OCI-LY1 (cell line): ENCODE results near the gene GPR183.

Experiments used
- H2AFZ ChIP-seq: fragments of 200-600 bp; sonication (generic), shearing (Covaris generic); 2 replicates; pipeline ENCODE4 v1.6.0; 2014; ENCODE audit warnings: antibody characterized with exemption, mild to moderate bottlenecking, low read length
- H3F3A ChIP-seq: fragments of 200-600 bp; sonication (generic), shearing (Covaris generic); 2 replicates; pipeline ENCODE4 v1.6.0; 2014; ENCODE audit warnings: mild to moderate bottlenecking, antibody characterized with exemption, low read length, moderate library complexity; ENCODE audit not compliant: insufficient read depth
- H3K27ac ChIP-seq: fragments of 200-600 bp; sonication (generic); 2 replicates; pipeline ENCODE4 v1.5.1; 2014; ENCODE audit warnings: low read length, mixed run types, mild to moderate bottlenecking, low read depth; ENCODE audit not compliant: poor library complexity, severe bottlenecking
- H3K27me3 ChIP-seq: fragments of 200-600 bp; sonication (generic); 2 replicates; pipeline ENCODE4 v1.6.0; 2014; ENCODE audit warnings: antibody characterized with exemption, mild to moderate bottlenecking, low read length, moderate library complexity; ENCODE audit not compliant: insufficient read depth
- H3K36me3 ChIP-seq: fragments of 200-600 bp; sonication (generic); 2 replicates; pipeline ENCODE4 v1.6.1; 2014; ENCODE audit warnings: mild to moderate bottlenecking, antibody characterized with exemption, low read length, moderate library complexity, mixed read lengths; ENCODE audit not compliant: insufficient read depth
- H3K4me1 ChIP-seq: fragments of 200-600 bp; sonication (generic); 2 replicates; pipeline ENCODE4 v1.5.1; 2014; ENCODE audit warnings: mild to moderate bottlenecking, low read length, moderate library complexity; ENCODE audit not compliant: insufficient read depth, severe bottlenecking
- H3K4me2 ChIP-seq: fragments of 200-600 bp; sonication (generic), shearing (Covaris generic); 2 replicates; pipeline ENCODE4 v1.6.1; 2014; ENCODE audit warnings: low read length
- H3K4me3 ChIP-seq: fragments of 200-600 bp; sonication (generic); 2 replicates; pipeline ENCODE4 v1.5.1; 2014; ENCODE audit warnings: low read length, low read depth, mild to moderate bottlenecking, mixed read lengths; ENCODE audit not compliant: poor library complexity, severe bottlenecking
- H3K79me2 ChIP-seq: fragments of 200-600 bp; shearing (Covaris generic); 2 replicates; pipeline ENCODE4 v1.6.1; 2016; ENCODE audit warnings: mixed run types, low read length, mixed read lengths; ENCODE audit not compliant: insufficient read depth
- H3K9ac ChIP-seq: fragments of 200-600 bp; sonication (generic), shearing (Covaris generic); 2 replicates; pipeline ENCODE4 v1.6.1; 2014; ENCODE audit warnings: mild to moderate bottlenecking, low read length, mixed read lengths
- H3K9me2 ChIP-seq: fragments of 200-600 bp; sonication (generic), shearing (Covaris generic); 2 replicates; pipeline ENCODE4 v1.6.1; 2014; ENCODE audit warnings: low read depth, mild to moderate bottlenecking, low read length, mixed read lengths
- H3K9me3 ChIP-seq: fragments of 200-600 bp; shearing (Covaris generic); 2 replicates; pipeline ENCODE4 v1.6.1; 2014; ENCODE audit warnings: low read length, mixed read lengths
- H4K20me1 ChIP-seq: fragments of 200-600 bp; sonication (generic), shearing (Covaris generic); 2 replicates; pipeline ENCODE4 v1.6.0; 2016; ENCODE audit warnings: mild to moderate bottlenecking, low read length; ENCODE audit not compliant: insufficient read depth
- EZH2 ChIP-seq: fragments of 200-600 bp; sonication (generic), shearing (Covaris generic); IDR thresholded peaks from 2 replicates; pipeline ENCODE4 v1.8.0; 2017; ENCODE audit warnings: borderline replicate concordance, mixed run types, mild to moderate bottlenecking, antibody characterized with exemption, low read length, moderate library complexity, mixed read lengths
- TF ChIP-seq, protein P1 (sequence below): fragments of 200-600 bp; sonication (generic), shearing (Covaris generic); IDR thresholded peaks from 2 replicates; pipeline ENCODE4 v1.5.1; 2017; ENCODE audit warnings: mild to moderate bottlenecking, antibody characterized with exemption, low read length, moderate library complexity, mixed read lengths

The GPR183 gene

GRCh38 chr13:99296398-99296797, 10.8 kb downstream of the GPR183 start:
- Histone ChIP-seq H3K4me2 (no peak overlapping the region), H4K20me1 (peaks cover 16% of the 10 kb centered on the region; the same call in 1 of the 2 replicates), H2AFZ (no peak overlapping the region), H3K27ac (peak overlapping the region; percentile 65), H3K4me3 (no peak overlapping the region), H3F3A (peaks cover 40% of the 10 kb centered on the region), H3K9me2 (no peaks in the 10 kb centered on the region), H3K79me2 (peaks cover 69% of the 10 kb centered on the region), H3K9ac (no peak overlapping the region; the same call in 1 of the 2 replicates), H3K36me3 (peaks cover 85% of the 10 kb centered on the region), H3K9me3 (no peaks in the 10 kb centered on the region; the same call in 1 of the 2 replicates), H3K4me1 (peaks cover 62% of the 10 kb centered on the region), H3K27me3 (no peaks in the 10 kb centered on the region)
- TF ChIP-seq EZH2 = no peak
- TF ChIP-seq, protein P1, sequence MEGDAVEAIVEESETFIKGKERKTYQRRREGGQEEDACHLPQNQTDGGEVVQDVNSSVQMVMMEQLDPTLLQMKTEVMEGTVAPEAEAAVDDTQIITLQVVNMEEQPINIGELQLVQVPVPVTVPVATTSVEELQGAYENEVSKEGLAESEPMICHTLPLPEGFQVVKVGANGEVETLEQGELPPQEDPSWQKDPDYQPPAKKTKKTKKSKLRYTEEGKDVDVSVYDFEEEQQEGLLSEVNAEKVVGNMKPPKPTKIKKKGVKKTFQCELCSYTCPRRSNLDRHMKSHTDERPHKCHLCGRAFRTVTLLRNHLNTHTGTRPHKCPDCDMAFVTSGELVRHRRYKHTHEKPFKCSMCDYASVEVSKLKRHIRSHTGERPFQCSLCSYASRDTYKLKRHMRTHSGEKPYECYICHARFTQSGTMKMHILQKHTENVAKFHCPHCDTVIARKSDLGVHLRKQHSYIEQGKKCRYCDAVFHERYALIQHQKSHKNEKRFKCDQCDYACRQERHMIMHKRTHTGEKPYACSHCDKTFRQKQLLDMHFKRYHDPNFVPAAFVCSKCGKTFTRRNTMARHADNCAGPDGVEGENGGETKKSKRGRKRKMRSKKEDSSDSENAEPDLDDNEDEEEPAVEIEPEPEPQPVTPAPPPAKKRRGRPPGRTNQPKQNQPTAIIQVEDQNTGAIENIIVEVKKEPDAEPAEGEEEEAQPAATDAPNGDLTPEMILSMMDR = no peak

DNA sequence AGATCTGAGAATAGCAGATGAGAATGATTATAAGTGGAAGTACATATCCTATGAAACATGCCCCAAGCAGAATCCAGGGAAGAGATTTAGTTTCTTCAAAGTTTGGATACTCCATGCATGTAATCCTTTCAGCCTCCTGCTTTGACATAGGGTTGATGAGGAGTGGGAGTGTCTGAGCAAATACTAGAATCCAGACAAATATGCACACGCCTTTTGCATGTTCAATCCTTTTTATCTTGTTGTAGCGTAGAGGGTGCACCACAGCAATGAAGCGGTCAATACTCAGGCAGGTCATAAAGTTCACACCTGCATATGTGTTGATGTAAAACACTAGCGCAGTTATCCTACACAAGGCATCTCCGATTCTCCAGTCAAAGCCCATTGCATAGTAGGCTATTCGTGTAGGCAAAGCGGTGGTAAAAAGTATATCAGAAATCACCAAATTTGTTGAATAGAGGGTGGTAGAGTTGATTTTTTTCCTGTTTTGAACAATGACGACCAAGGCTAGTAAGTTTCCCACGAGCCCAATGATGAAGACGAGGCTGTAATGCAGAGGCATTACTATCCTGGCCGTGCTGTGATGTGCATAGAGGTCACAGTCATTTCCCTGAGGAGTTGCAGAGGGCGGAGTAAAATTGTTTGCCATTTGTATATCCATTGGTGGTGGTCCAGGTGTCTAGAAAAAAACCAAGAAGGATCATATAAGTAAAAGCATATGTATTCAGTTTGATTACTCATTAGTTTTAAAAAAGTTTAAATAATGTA, 11.5 kb downstream of the GPR183 start:
- Histone ChIP-seq H3K27me3 (no peaks in the 10 kb centered on the region), H3F3A (peaks cover 45% of the 10 kb centered on the region), H3K4me2 (no peak overlapping the region), H2AFZ (no peak overlapping the region), H3K9me2 (no peaks in the 10 kb centered on the region), H3K4me1 (peaks cover 55% of the 10 kb centered on the region), H3K9me3 (no peaks in the 10 kb centered on the region; the same call in 1 of the 2 replicates), H3K79me2 (peaks cover 61% of the 10 kb centered on the region), H4K20me1 (peaks cover 16% of the 10 kb centered on the region; the same call in 1 of the 2 replicates), H3K4me3 (no peak overlapping the region), H3K36me3 (peaks cover 80% of the 10 kb centered on the region), H3K27ac (no peak overlapping the region), H3K9ac (no peak overlapping the region)
- TF ChIP-seq EZH2 = no peak
- TF ChIP-seq, protein P1 = no peak

GRCh38 chr13:99294958-99295357, 12.2 kb downstream of the GPR183 start:
- peaks cover 73% of the 10 kb centered on the region for H3K36me3 ChIP-seq
- H3K79me2 ChIP-seq = peaks cover 54% of the 10 kb centered on the region
- H3F3A ChIP-seq = peaks cover 45% of the 10 kb centered on the region
- peaks cover 16% of the 10 kb centered on the region; the same call in 1 of the 2 replicates for H4K20me1 ChIP-seq
- no peaks in the 10 kb centered on the region for H3K27me3 ChIP-seq
- no peaks in the 10 kb centered on the region for H3K9me2 ChIP-seq
- H3K4me2 ChIP-seq = no peak overlapping the region
- no peak overlapping the region for H3K4me3 ChIP-seq
- peaks cover 48% of the 10 kb centered on the region for H3K4me1 ChIP-seq
- H3K9ac ChIP-seq = no peak overlapping the region
- no peak for TF ChIP-seq EZH2
- TF ChIP-seq, protein P1 = no peak
- no peaks in the 10 kb centered on the region; the same call in 1 of the 2 replicates for H3K9me3 ChIP-seq
- no peak overlapping the region for H2AFZ ChIP-seq
- no peak overlapping the region for H3K27ac ChIP-seq
